ENCODE results near the gene TMEM163. TPM values are rescaled to one million over a fixed set of nuclear protein-coding genes. Genes with fewer than 3 reads are reported as not detected.

Gene TMEM163
- total RNA-seq, 1 donor = not detected

- Histone ChIP-seq H3K4me1 (ENCODE audit: insufficient read depth, low read length) (no peaks in the 10 kb centered on the region), H3K27ac (ENCODE audit: low read depth, low read length) (no peak overlapping the region), H2AFZ (ENCODE audit: low read length) (no peak overlapping the region), H3K4me3 (ENCODE audit: insufficient read depth, low read length) (no peak overlapping the region), H3K9me3 (ENCODE audit: low read depth, low read length) (no peaks in the 10 kb centered on the region), H4K20me1 (ENCODE audit: insufficient read depth, low read length) (no peaks in the 10 kb centered on the region), H3K79me2 (ENCODE audit: insufficient read depth, low read length) (no peaks in the 10 kb centered on the region), H3K36me3 (ENCODE audit: insufficient read depth, low read length) (no peaks in the 10 kb centered on the region), H3K4me2 (ENCODE audit: insufficient read depth, low read length) (no peak overlapping the region), H3K27me3 (ENCODE audit: insufficient read depth, low read length) (peaks cover 4% of the 10 kb centered on the region)
- no peak for DNase-seq (ENCODE audit: insufficient read length, low spot score, missing footprints)
- no peak for TF ChIP-seq CTCF (IDR thresholded peaks at IDR 0.05; ENCODE audit: extremely low read depth, low read depth, low read length)
These were observed 39.5 kb downstream of the TMEM163 start for GRCh38 chr2:134679294-134679693.

GRCh38 chr2:134677856-134678756 lies 40.7 kb downstream of the TMEM163 start:
- H3K27me3 ChIP-seq (ENCODE audit: insufficient read depth, low read length) = peaks cover 4% of the 10 kb centered on the region
- no peaks in the 10 kb centered on the region for H3K79me2 ChIP-seq (ENCODE audit: insufficient read depth, low read length)
- H4K20me1 ChIP-seq (ENCODE audit: insufficient read depth, low read length) = no peaks in the 10 kb centered on the region
- no peaks in the 10 kb centered on the region for H3K36me3 ChIP-seq (ENCODE audit: insufficient read depth, low read length)
- H3K27ac ChIP-seq (ENCODE audit: low read depth, low read length) = no peak overlapping the region
- no peaks in the 10 kb centered on the region for H3K4me1 ChIP-seq (ENCODE audit: insufficient read depth, low read length)
- no peak overlapping the region for H2AFZ ChIP-seq (ENCODE audit: low read length)
- peak; percentile 62 for DNase-seq (ENCODE audit: insufficient read length, low spot score, missing footprints)
- no peaks in the 10 kb centered on the region for H3K9me3 ChIP-seq (ENCODE audit: low read depth, low read length)
- H3K4me2 ChIP-seq (ENCODE audit: insufficient read depth, low read length) = no peak overlapping the region
- no peak overlapping the region for H3K4me3 ChIP-seq (ENCODE audit: insufficient read depth, low read length)
- TF ChIP-seq CTCF (IDR thresholded peaks at IDR 0.05; ENCODE audit: extremely low read depth, low read depth, low read length) = no peak

GRCh38 chr2:134676960-134677359 lies 41.8 kb downstream of the TMEM163 start:
- Histone ChIP-seq H4K20me1 (ENCODE audit: insufficient read depth, low read length) (no peaks in the 10 kb centered on the region), H3K4me3 (ENCODE audit: insufficient read depth, low read length) (no peak overlapping the region), H2AFZ (ENCODE audit: low read length) (no peak overlapping the region), H3K27ac (ENCODE audit: low read depth, low read length) (no peak overlapping the region), H3K4me1 (ENCODE audit: insufficient read depth, low read length) (no peaks in the 10 kb centered on the region), H3K36me3 (ENCODE audit: insufficient read depth, low read length) (no peaks in the 10 kb centered on the region), H3K9me3 (ENCODE audit: low read depth, low read length) (no peaks in the 10 kb centered on the region), H3K79me2 (ENCODE audit: insufficient read depth, low read length) (no peaks in the 10 kb centered on the region), H3K4me2 (ENCODE audit: insufficient read depth, low read length) (no peak overlapping the region), H3K27me3 (ENCODE audit: insufficient read depth, low read length) (peaks cover 4% of the 10 kb centered on the region)
- TF ChIP-seq CTCF (IDR thresholded peaks at IDR 0.05; ENCODE audit: extremely low read depth, low read depth, low read length) = no peak
- no peak for DNase-seq (ENCODE audit: insufficient read length, low spot score, missing footprints)

- Histone ChIP-seq H3K36me3 (ENCODE audit: insufficient read depth, low read length) (no peaks in the 10 kb centered on the region), H3K4me1 (ENCODE audit: insufficient read depth, low read length) (no peaks in the 10 kb centered on the region), H3K9me3 (ENCODE audit: low read depth, low read length) (no peaks in the 10 kb centered on the region), H3K4me2 (ENCODE audit: insufficient read depth, low read length) (no peak overlapping the region), H3K27me3 (ENCODE audit: insufficient read depth, low read length) (peaks cover 4% of the 10 kb centered on the region), H3K79me2 (ENCODE audit: insufficient read depth, low read length) (no peaks in the 10 kb centered on the region), H3K27ac (ENCODE audit: low read depth, low read length) (no peak overlapping the region), H2AFZ (ENCODE audit: low read length) (no peak overlapping the region), H3K4me3 (ENCODE audit: insufficient read depth, low read length) (no peak overlapping the region), H4K20me1 (ENCODE audit: insufficient read depth, low read length) (no peaks in the 10 kb centered on the region)
- peak; percentile 39 for DNase-seq (ENCODE audit: insufficient read length, low spot score, missing footprints)
- no peak for TF ChIP-seq CTCF (IDR thresholded peaks at IDR 0.05; ENCODE audit: extremely low read depth, low read depth, low read length)
These were observed 43.5 kb downstream of the TMEM163 start for GRCh38 chr2:134675314-134675713.

Data from osteoblast (primary cell).